Measurements from ENCODE around the gene CCDC89. TPM values are rescaled to one million over a fixed set of nuclear protein-coding genes. Genes with fewer than 3 reads are reported as not detected.
"Not testable (repeated sequence)": the region's sequence is repeated elsewhere in the genome, so short reads cannot be mapped to it uniquely, and the experiment has no call there.

Gene CCDC89
- total and polyA plus RNA-seq, 9 donors, result 2.8 to 5.9 (median 5.1) TPM

GRCh38 chr11:85673393-85673792, 12.6 kb downstream of the CCDC89 start:
- Histone ChIP-seq H3K9me3 (no peaks in the 10 kb centered on the region), H3K36me3 (no peaks in the 10 kb centered on the region), H3K27me3 (no peaks in the 10 kb centered on the region), H3K4me3 (no peak overlapping the region), H3K27ac (no peak overlapping the region), H3K4me1 (ENCODE audit: insufficient read depth) (no peaks in the 10 kb centered on the region)
- TF ChIP-seq POLR2A (IDR thresholded peaks at IDR 0.05) (no peak), CTCF (IDR thresholded peaks at IDR 0.05) (no peak), EP300 (IDR thresholded peaks at IDR 0.05) (no peak)
- intact Hi-C loops (cut with DNase I), result no loop called here
- DNase-seq, result no peak
- WGBS, 3 donors, result 95 to 98% (median 97%) methylated on average over 3 of the region's 3 CpGs

- Histone ChIP-seq H3K4me3 (no peak overlapping the region), H3K27me3 (no peaks in the 10 kb centered on the region), H3K4me1 (ENCODE audit: insufficient read depth) (no peaks in the 10 kb centered on the region), H3K36me3 (no peaks in the 10 kb centered on the region), H3K27ac (no peak overlapping the region), H3K9me3 (no peaks in the 10 kb centered on the region)
- no peak for DNase-seq
- intact Hi-C loops (cut with DNase I), result no loop called here
- 87 to 91% (median 89%) methylated on average over 8 of the region's 8 CpGs for WGBS, 3 donors
- TF ChIP-seq POLR2A (IDR thresholded peaks at IDR 0.05), result no peak
- TF ChIP-seq EP300 (IDR thresholded peaks at IDR 0.05), result no peak
- TF ChIP-seq CTCF (IDR thresholded peaks at IDR 0.05), result no peak
Observed at GRCh38 chr11:85672105-85672902, 13.7 kb downstream of the CCDC89 start.

- intact Hi-C loops (cut with DNase I), result not testable (repeated sequence)
Observed at GRCh38 chr11:85670949-85671663, 14.9 kb downstream of the CCDC89 start.

GRCh38 chr11:85668157-85668556, 17.8 kb downstream of the CCDC89 start:
- no peak overlapping the region for H3K4me3 ChIP-seq
- no peaks in the 10 kb centered on the region for H3K36me3 ChIP-seq
- no peak overlapping the region for H3K27ac ChIP-seq
- no peaks in the 10 kb centered on the region for H3K9me3 ChIP-seq
- no peaks in the 10 kb centered on the region for H3K27me3 ChIP-seq
- no peak for DNase-seq
- TF ChIP-seq POLR2A (IDR thresholded peaks at IDR 0.05) (no peak), CTCF (IDR thresholded peaks at IDR 0.05) (no peak), EP300 (IDR thresholded peaks at IDR 0.05) (no peak)
- intact Hi-C loops (cut with DNase I), result no loop called here
- no peaks in the 10 kb centered on the region for H3K4me1 ChIP-seq (ENCODE audit: insufficient read depth)
- WGBS, 3 donors, result 86 to 96% (median 89%) methylated on average over 1 of the region's 1 CpG

More at GRCh38 chr11:85670949-85671663, 14.9 kb downstream of the CCDC89 start:
- H3K4me1 ChIP-seq (ENCODE audit: insufficient read depth); H3K4me3 ChIP-seq; H3K36me3 ChIP-seq; H3K27me3 ChIP-seq; H3K9me3 ChIP-seq; DNase-seq; H3K27ac ChIP-seq: not testable (repeated sequence)

GRCh38 chr11:85666687-85667086, 19.3 kb downstream of the CCDC89 start:
- Histone ChIP-seq H3K36me3 (no peaks in the 10 kb centered on the region), H3K9me3 (no peaks in the 10 kb centered on the region), H3K27ac (no peak overlapping the region), H3K4me3 (no peak overlapping the region), H3K4me1 (ENCODE audit: insufficient read depth) (peaks cover 2% of the 10 kb centered on the region), H3K27me3 (no peaks in the 10 kb centered on the region)
- intact Hi-C loops (cut with DNase I), result no loop called here
- 81 to 90% (median 89%) methylated on average over 3 of the region's 3 CpGs for WGBS, 3 donors
- TF ChIP-seq EP300 (IDR thresholded peaks at IDR 0.05), result no peak
- no peak for TF ChIP-seq POLR2A (IDR thresholded peaks at IDR 0.05)
- no peak for TF ChIP-seq CTCF (IDR thresholded peaks at IDR 0.05)
- DNase-seq, result no peak

All from ovary (tissue), 9 donors.